ENCODE data around the gene TRIAP1.
"Not testable (repeated sequence)": the region's sequence is repeated elsewhere in the genome, so short reads cannot be mapped to it uniquely, and the experiment has no call there.

TRIAP1 gene

DNA sequence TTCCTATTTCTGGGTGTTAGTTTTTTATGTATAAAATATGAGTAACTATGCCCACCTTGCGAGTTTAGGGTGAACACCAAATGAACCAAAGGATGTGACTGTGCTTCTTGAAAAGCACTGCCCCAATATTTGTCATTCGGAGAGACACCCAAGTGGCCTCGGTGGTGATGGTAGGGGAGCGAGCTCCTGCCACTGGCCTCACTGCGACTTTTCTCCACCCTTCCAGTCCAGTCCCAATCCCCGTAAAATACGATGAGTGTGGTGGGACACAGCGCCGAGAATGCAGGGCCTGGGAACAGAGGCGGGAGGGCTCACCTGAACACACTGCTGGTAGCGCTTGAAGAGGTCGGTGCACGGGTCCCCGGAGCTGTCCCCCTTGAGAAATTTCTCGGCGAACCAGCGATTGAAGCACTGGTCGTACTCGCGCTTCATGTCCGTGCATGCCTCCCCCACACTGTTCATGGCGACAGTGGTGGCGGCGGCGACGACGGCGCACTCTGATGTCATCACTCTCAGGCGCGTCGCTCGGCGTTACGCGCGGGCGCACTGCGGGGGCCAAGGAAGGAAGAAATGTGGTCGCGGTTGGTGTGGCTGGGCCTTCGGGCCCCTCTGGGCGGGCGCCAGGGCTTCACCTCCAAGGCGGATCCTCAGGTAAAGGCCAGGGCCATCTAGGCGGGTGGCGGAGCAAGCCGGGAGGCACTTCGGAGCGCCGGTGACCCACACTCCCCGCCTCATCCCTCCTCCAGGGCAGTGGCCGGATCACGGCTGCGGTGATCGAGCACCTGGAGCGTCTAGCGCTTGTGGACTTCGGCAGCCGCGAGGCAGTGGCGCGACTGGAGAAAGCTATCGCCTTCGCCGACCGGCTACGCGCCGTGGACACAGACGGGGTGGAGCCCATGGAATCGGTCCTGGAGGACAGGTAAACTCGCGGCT is at the start of gene TRIAP1, which contains the start of gene GATC:
Gene TRIAP1, minus strand, starts transcription at position 474 of the 933 bp plus-strand sequence. Its CDS starts 12 bp downstream, at position 462.
Gene GATC, plus strand, starts transcription at position 534 of the 933 bp plus-strand sequence. Its CDS starts 37 bp downstream, at position 571.
- DNase-seq = peak; percentile 69 to 85

DNA sequence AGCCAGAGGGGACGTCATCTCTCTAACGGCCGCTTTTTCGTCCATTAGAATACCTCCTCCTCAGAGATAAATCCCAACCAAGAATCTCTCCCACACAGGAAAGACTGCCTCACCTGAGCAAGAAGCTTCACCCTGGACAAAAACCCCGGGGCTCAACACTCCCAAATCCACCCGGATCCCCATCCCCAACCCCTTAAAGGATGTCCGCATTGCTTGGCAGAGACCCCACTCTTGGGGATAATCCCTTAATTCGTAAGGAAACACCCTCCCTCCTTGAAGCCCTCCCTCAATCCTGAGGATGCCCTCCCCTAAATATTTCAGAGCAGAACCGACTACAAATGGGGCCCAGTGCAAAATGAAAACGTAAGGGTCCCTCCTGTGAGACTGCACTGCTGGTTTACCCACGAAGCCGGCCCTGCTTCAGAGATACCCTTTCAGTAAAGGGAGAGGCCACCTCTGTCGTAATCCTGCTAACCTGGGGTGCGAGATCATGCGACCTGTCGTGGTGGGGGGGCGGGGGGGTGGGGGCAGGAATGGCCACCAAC is 49.1 kb upstream of the TRIAP1 start:
- no peak for DNase-seq

DNA sequence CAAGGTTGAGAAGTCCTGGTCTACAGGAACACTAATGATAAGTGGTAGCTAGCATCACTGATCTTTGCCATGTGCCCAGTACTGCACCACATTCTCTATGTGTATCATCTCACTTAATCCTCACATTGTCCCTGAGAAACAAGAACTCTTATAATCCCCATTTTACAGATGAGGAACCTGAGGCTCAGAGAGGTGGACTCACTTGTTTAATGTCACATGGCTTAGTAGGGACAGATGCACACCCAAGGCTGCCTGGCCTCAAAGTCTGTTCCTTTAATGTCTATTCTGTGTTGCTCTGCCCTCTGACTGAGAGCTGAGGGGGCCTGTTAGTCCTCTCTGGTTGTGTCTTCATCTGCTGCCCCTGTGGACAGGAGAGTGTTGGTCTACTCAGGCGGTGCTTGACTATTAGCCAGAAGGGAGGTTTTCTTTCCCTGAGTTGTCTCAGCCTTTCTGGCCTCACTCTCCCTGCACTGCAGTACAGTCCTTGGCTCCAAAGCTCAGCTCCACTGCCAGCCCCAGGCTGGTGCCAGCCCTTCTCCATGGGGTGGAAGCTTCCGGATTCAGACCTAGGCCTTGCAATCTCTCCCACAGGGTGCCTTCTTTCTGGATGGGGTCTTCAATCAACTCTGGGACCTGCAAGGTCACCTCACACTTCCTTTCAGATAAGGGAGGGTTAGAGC is 44.8 kb upstream of the TRIAP1 start:
- no peak for DNase-seq

DNA sequence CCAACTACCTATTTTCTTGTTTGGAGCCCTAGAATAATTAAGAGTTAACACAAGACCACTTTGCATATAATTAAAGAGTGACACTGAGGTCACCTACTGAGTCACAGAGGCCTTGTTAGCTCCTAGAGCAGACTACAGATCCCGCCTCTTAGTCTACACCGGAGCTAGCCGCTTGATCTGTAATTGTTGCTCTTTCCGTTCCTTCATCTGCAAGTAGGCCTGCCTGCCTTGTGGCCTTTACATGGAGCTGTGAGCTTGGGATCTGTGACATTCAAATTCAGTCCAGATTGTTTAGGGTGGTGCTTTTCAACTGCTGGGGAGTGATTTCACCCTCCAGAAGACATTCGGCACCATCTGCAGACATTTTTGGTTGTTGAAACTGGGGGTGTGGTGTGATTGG is 44.1 kb upstream of the TRIAP1 start:
- no peak for DNase-seq

DNA sequence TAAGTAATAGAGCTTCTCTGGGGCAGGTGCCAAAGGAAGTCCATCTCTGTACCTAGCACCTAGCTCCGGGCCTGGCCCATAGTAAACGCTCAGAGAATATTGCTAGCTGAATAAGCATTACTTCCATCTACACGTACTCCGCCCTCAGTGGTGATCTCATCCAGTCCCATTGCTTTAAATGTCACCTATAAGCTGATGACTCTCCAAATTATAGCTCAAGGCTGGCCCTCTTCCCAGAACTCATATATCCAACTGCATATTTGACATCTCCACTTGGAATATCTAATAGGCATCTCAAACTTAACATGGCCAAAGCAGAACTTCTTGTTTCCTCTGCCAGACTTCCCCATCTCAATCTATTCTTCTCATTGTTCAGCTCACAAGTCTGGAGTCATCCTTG is 42.8 kb upstream of the TRIAP1 start:
- DNase-seq = no peak

DNA sequence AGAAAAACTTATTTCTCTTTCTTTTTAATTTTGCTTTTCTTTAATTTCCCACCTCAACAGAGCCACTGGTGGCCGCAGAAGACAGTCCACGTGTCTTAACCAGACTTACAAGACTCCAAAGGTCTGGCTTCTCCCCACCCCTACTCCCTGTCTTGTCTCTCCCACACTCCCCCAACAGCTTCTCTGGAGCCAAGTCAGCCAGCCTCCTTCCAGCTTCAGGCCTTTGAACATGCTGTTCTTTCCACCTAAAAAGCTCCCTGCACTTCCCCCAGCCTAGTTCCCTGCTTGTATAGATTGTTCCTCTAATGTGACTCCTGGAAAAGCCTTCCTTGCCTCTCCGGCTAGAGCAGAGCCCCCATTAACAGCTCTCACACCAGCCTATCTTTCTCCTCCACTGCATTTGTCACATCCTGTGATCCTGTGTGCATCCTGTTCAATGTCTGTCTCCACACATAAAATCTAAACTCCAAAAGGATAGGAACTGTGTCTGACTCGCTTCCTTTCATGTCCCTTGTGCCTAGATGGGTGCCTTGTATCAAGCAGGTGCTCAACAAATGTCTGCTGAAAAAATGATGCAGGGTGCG is 42.0 kb upstream of the TRIAP1 start:
- DNase-seq = no peak

DNA sequence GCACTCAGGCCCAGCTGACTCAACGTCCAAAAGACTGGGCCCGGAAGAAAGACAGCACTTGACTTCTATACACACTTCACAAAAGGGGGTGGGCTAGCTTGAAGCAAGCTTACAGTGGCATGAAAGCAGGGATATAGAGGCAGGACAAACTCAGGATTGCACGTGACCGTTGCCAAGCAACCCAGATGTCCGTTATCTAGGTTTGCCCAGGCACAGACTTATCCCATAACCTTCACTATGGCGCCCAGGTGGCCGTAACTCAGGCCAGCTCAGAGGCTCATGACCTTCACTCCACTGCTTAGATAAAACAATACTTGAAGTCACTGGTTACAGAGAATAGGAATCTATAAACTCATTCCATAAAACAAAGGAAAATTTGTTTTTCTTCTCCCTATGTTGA is 41.4 kb upstream of the TRIAP1 start:
- DNase-seq = not testable (repeated sequence)

DNA sequence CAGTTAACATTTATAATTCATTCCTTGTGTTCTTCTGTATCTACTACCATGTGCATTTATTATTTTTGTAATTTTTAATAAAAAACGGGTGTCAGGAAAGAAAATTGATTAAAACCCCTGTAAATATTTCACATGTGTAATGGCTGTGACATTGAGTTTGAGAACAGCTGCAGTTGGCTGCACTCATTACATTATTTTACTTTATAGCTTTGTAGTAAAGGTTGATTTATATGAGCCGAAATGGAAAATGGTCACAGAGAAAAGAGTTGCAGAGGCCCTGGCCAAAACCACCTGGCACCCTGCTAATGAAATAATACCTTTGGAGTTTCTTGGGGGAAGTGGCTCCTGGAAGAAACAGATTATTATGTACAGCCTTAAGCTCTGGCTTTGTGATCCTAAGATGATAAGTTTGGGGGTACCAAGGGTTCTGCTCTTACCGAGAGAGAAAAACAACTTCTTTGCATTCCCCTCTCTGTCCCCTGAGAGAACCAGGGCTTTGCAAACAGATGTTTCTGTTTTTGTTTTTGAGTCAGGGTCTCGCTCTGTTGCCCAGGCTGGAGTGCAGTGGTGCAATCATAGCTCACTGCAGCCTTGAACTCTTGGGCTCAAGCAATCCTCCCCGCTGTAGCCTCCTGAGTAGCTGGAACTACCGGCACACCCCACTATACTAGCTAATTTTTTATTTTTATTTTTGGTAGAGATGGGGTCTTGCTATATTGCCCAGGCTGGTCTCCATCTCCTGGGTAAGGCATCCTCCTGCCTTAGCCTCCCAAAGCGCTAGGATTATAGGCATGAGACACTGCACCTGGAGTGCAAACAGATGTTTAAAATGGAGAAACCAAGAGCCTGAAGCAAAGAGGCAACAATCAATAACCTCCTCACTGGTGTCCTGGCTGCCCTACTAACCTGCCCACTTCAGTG is 40.0 kb upstream of the TRIAP1 start:
- no peak for DNase-seq

DNA sequence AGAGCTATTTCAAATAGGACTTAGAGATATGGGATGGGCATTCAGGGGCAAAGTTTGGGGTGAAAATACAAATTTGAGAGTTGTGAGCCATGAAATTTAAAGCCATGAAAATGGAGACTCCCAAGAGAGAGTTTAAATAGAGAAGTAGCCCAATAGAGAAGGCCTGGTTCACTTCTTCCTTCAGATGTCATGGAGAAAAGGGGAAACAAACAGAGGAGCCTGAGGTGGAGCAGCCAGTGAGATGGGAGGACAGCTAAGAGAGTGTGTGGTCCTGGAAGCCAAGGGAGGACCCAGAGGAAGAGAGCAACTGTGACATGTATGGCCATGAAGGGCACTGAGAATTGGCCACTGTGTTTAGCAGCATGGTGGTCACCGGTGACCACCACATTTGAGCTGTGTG is 37.4 kb upstream of the TRIAP1 start:
- DNase-seq = no peak

DNA sequence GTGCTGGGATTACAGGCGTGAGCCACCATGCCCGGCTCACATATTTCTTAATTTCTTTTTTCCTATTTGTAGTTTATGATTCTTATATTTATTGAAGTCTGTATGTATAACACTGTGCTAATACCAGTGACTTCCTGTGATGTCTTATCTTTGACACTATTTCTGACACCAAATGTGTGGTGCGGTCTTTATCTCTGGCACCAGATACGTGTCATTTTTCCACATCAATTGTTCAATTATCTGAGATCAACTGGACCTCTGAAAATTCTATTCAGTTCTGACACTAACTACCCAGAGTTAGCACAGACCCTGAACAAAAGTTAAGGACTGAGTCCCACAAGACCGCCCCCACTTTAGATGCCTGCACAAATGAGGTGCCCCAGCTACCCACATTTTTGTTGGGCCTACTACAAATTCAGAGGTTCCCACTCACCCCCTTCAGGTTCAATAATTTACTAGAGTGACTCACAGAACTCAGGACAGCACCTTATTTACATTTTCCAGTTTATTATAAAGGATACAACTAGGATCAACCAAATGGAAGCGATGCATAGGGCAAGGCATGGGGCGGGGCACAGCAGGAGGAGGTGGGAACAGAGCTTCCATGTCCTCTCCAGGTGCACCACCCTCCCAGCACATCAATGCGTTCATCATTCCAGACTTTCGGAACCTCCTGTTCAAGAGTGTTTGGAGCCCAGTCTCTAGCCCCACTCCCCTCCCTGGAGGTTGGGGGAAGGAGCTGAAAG is 35.0 kb upstream of the TRIAP1 start:
- DNase-seq = no peak

DNA sequence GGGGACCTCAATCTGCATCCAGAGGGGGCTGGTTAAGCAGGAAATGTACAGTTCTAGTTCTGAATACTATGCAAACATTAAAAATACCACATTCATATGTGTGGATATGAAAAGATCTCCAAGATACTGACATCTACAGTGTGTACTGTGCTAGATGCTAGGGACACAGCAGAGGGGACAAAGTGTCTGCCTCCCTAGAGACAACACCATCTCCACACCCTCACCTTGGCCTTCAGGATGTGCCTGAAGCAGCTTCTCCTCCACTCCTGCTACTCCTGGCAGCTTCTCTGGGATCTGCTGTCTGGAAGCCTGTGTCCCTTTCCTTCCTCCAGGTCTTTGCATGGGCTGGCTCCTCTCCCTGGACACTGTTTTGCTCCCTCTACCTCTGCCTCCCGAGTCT is 34.0 kb upstream of the TRIAP1 start:
- no peak for DNase-seq

DNA sequence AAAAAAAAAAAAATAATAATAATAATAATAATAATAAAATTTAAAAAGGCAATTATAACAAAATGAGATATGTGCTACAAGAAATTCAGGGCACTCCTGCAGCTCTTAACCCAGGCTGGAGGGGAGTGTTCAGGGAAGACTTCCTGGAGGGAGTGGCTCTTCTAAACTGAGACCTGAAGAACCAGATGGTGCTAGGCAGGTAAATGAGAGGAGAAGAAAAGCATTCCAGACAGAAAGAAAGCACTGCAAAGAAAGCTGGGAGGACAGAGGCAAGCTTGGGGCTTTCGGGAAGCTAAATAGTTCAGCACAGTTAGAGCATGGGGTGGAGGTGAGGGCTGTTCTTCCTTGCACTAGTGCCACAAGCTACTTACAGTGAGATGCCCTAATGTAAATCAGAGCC is 33.3 kb upstream of the TRIAP1 start:
- DNase-seq = no peak

DNA sequence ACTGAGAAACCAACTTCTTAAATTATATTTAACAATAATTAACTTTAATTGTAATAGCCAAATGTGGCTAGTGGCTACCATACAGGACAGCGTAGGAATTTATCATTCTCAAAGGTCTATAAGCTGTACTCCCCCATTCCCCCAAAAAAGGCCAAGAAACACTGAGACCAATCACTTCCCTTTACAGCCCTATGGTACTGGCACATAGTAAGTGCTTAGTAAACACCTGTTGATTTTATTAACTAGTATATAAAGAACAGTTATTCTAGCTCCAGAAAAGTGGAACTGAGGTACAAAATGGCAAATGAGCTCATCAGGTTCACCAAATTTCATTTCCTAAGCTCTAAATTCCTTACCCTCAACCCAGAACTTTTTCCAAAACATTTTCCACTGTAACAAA is 29.5 kb upstream of the TRIAP1 start:
- DNase-seq = no peak

DNA sequence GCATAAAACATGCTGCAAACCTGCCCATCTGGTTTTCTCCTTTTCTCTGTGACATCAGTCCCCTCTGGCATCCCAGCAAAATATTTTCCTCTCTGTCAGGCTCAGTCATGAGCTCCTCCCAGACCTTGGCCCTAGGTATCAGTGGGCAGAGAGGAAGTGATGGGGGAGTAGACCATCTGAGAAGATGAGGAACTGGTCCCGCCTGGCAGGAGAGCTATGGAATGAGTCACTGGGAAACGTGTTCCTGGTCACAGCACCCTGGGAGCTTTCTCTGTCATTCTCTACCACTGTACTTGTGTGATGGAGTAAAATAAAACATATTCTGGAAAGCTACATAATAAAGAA is 28.4 kb upstream of the TRIAP1 start:
- DNase-seq = peak in 1 of 2 donors; percentile 67

DNA sequence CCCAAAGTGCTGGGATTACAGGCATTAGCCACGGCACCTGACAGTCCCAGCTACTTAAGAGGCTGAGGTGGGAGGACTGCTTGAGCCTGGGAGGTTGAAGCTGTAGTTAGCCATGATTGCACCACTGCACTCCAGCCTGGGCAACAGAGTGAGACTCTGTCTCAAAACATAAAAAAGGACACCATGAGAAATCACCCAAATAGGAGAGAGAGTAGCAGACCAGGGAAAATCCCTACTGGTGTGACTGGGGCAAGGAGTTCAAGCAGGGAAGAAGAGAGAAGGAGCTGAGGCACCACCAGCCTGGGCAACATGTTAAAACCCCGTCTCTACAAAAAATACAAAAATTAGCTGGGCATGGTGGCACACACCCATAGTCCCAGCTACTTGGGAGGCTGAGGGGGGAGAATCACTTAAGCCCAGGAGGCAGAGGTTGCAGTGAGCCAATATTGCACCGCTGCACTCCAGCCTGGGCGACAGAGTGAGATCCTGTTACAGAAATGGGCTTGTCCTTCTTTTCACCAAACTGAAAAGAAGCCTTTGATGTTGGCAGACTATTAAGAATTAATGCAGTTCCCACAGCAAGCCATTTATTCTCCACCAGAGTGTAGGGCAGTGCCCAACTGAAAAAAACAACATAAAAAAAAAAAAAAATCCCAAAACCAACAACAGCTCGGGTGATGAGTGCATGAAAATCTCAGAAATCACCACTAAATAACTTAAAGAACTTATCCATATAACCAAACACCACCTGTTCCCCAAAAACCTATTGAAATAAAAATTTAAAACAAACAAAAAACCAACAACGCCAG is 27.8 kb upstream of the TRIAP1 start:
- DNase-seq = no peak

DNA sequence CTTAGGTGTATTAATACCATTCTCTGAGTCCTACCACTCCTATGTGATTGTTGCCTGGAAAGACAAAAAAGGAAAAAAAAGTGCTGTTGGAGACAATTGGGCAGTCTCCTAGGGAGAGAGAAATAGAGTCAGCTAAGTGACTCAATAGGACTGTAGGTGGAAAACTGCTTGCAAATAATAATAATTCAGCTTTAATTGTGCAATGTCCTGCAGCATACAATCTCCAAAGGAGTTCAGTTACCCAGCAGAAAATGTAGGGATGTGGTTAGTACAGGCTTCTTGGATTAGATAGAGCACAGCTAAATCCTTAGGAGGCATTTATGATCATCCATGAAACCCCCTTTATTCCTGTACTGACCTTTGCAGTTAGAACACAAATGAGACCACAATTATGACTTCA is 26.3 kb upstream of the TRIAP1 start:
- no peak for DNase-seq

DNA sequence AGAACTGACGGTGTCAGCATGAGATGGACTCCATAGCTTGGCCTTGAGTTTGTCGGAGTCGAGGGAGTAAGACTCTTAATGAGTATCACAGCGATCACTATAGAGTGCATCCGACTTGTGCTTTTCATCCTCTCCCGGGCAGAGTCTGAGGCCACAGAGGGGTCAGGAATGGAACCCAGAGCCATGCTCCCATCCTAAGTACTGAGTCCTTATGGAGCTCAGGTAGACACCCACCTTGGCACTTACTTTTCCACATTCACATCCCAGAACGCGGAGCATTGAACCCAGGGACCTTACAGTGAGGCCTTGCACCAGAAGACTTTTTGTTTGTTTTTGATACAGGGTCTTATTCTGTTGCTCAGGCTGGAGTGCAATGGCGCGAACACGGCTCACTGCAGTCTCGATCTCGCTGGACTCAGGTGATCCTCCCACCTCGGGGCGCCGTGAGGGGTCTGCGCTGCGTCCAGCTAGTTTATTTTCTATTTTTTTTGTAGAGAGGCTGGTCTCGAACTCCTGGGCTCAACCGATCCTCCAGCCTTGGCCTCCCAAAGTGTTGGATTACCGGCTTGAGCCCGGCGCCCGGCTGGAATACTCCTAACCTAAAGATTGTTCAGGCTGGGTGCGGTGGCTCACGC is 24.1 kb upstream of the TRIAP1 start:
- DNase-seq = no peak

DNA sequence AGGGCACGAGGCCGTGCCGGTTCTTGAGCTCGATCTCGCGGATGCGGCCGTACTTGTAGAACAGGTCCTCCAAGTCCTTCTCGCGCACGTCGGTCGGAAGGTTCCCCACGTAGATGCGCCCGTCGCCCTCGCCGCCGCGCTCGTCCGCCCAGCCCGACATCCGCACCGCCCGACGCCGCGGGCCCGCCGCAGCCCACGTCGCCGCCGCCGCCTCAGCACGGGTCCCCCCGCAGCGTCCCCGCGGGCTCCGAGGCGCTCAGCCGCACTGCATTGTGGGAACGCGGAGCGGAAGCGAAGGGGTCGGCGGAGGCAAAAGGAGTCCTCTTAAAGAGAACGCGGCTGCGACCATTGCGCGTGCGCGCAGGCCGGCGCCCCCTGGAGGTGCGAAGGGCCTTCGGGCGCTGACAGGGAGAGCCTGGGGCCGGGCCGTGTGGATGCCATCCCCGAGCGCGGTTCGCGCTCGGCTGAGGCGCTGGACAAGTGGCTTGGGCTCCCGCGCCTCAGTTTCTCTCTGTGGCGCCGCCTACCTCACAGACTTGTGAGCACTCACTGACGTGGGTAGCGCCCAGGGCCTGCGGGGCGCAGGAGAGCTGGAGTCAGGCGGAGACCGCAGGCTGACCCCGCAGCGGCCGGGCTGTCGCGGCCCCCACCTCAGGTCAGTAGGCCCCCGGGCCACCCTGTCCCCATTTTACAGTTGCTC is 23.4 kb upstream of the TRIAP1 start, which contains the start of gene SRSF9:
Gene SRSF9, minus strand, starts transcription at position 299 of the 700 bp plus-strand sequence. Its CDS starts 139 bp downstream, at position 160.
- DNase-seq = peak; percentile 84 to 90

DNA sequence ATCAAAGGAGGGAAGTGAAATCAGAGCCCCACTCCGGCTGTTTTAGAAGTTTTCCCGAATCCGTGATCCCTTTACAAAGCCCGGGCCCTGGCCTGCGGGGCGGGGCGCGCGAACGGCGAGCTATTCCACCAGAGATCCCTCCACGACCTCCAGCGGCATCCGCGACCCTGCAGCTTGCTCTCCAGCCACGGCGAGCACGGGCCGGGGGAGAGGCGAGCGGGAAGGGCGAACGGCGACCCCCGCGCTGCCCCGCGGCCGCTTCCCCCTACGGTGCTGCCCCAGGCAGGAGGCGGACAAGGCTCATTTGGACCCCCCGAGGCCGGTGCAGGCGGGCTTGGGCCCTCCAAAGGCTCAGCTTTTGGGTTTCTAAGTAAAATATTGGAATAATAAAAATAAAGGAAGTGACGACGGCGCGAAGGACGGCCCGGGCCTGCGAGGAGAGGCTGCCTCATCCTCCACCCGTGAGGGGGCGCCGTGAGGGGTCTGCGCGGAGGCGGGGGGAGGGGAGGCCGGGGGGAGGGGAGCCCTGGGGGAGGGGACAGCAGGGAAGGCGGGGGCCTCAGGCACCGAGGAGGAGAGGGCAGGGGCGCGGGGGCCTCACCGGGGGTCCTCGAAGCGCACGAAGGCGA is 22.8 kb upstream of the TRIAP1 start:
- peak in 1 of 2 donors; percentile 45 for DNase-seq
